HG02885 (cell line): Measurements from ENCODE around the gene OR5T3.
"Not testable (repeated sequence)": the region's sequence is repeated elsewhere in the genome, so short reads cannot be mapped to it uniquely, and the experiment has no call there.

ENCODE experiments used
- ATAC-seq: cut with Tn5 transposase; IDR thresholded peaks from one replicate; pipeline ENCODE4 v1.9.1; 2021; ENCODE audit warnings: mild to moderate bottlenecking; ENCODE audit not compliant: unreplicated experiment, poor library complexity

The OR5T3 gene

GRCh38 chr11:56251954-56252353 lies at the start of gene OR5T3:
Gene OR5T3 (plus strand): TSS chr11:56252254. CDS start chr11:56252254, 0 bp downstream.
- no peak for ATAC-seq

GRCh38 chr11:56207790-56208189 lies 44.3 kb upstream of the OR5T3 start:
- ATAC-seq = no peak

DNA sequence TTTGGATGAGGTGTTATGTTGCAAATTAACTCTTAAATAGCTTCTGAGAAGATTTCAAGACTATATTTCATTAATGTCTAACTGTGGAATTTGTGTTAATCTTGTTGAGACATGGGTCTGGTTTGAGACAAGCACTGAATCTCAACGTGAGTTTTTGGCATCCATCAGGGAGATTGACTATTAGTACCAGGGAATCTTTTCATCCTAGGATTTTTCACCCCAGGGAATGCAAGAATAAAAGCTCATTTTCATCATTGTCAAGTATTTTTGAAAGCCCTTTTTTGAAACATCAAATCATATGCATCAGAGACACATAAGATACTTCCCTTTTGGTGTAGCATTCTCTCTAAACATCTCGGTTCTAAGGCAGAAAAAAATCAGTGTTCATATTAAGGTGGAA lies 37.5 kb upstream of the OR5T3 start:
- ATAC-seq = no peak

- ATAC-seq = not testable (repeated sequence)
Measured at GRCh38 chr11:56219735-56220134, 32.3 kb upstream of the OR5T3 start.

- no peak for ATAC-seq
Measured at GRCh38 chr11:56234155-56234554, 17.9 kb upstream of the OR5T3 start, which contains the start of gene OR5T2. Gene OR5T2 (minus strand): TSS chr11:56234255. CDS start chr11:56233062, 1,193 bp downstream.

DNA sequence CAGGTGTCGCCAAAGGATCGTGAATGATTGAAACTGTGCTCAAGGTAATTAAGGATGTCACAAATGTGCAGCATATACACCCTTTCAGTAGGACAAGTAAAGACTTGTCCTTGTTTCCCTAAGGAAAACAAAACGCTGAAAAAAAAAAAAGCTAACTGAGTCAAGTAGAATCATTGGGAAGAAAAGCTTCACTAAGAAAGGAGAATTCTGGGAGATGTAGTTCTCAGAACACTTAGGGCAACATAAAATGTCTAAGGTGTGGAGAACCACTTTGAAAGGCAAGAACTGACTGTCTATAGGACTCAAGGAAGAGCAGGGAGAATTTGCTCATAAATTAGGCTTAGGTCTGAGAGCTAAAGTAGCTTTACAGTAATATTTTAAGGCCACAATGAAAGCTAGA lies 19.0 kb downstream of the OR5T3 start:
- no peak for ATAC-seq

DNA sequence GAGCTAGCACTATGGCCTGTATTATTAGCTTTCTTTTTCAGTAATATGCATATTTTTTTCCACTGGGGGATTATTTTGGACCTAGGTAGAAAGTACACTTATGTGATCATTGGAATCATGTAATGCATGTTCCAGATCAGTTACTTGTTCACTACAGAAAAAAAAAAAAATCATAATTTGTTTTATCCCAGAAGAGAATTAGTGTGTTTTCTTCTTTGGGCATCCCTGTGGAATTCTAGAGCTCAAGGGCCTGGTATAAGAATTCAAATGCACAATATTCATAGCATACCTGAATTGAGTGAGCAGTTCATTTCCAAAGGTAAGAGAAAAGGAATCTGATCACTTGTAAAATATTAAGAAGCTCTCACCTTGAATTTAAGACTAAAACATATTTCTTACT lies 21.8 kb downstream of the OR5T3 start, which contains the start of gene OR5T1:
OR5T1 (plus strand) TSS at position 301 of the 400 bp plus-strand sequence. CDS start 1,485 bp downstream, outside the sequence.
- ATAC-seq = no peak

DNA sequence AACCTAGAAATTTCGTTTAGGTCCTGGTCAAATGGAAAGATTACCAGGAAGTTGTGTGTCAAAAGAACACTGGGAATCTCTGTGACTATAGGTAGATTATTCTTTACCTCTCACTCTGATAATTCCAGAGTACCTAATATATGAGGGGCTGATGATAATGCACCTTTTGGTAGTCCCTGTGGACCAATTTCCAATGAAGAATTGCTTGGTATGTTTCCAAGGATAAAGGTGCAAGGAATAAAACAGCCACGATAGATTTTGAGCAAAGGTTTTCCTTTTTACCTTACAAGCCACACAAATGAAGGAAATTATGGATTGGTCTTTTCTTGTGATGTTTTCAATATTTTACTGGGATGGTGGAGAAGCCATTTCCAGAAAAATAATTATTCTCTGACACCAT lies 40.1 kb downstream of the OR5T3 start, which contains the start of gene OR8H1:
OR8H1 (minus strand) TSS at position 101 of the 400 bp plus-strand sequence. CDS start 1,192 bp downstream, outside the sequence.
- no peak for ATAC-seq

GRCh38 chr11:56296898-56297297 lies 44.8 kb downstream of the OR5T3 start:
- no peak for ATAC-seq
